LHCN-M2 (cell line): ENCODE results near the gene SLPI. TPM values are rescaled to one million over a fixed set of nuclear protein-coding genes. Genes with fewer than 3 reads are reported as not detected.

Source experiments
- DNase-seq: peaks from one replicate; pipeline ENCODE4 v3.0.0-alpha.2; 2012; ENCODE audit warnings: low read depth
- total RNA-seq: library from RNA; depleted of rRNA; stranded (reverse); fragments of >200 nt; gene quantifications from 2 replicates; pipeline ENCODE4 v1.2.3, GENCODE V29; 2014; rRNA removed

SLPI gene
- total RNA-seq, 1 experiment from 2014 or later, result not detected

DNA sequence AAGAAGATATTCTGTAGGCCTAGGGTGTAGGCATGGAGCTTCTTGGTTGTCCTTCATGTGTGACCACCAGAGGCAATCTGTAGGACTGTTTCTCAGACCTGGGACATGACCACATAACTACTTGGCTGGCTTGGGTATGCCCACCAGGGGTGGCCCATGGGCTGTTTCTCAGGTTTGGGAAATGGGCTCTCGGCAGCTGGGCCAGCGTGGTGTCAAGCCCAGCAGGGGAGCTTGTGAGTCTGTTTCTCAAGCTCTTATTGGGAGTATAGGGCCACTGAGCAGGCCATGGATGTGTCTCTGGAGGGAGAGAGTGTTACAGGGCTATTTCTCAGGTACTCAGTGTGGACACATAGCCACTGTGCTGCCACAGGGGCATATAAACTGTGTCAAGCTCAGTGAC lies 35.7 kb downstream of the SLPI start:
- no peak for DNase-seq

DNA sequence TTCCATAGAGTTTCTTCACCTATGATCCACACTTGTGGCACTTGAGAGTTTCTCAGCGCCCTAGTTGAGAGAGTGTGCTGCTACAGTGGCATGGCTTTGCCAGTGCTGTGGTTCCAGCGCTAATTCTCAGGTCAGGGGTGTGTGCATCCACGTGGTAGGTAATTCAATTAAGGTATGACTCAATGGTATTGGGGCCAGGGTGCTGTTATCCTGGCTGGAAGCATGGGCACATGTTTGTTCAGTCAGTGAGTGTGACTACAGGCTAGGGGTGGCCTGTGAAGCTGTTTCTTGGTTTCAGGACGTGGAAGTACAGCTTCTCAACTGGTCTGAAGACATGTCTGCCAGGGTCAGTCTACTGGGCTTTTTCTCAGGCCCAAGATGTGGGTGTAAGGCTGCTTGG lies 36.2 kb downstream of the SLPI start:
- no peak for DNase-seq

DNA sequence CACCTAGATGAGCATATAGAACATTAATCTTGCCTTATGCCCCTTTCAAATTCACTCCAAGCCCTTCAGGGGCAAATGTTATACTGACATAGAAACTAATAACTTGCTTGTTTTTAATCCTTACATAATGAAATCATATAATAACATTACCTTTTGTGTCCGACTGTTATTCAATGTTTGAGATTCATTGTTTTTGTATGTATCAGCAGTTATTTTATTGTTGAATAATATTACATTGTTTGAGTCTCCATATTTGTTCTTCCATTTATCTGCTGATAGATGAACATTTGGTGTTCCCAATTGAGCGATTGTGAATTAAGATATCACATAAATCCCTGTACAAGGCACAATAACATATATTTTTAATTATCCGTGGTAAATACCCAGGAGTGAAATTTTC lies 41.5 kb downstream of the SLPI start:
- DNase-seq, result no peak

DNA sequence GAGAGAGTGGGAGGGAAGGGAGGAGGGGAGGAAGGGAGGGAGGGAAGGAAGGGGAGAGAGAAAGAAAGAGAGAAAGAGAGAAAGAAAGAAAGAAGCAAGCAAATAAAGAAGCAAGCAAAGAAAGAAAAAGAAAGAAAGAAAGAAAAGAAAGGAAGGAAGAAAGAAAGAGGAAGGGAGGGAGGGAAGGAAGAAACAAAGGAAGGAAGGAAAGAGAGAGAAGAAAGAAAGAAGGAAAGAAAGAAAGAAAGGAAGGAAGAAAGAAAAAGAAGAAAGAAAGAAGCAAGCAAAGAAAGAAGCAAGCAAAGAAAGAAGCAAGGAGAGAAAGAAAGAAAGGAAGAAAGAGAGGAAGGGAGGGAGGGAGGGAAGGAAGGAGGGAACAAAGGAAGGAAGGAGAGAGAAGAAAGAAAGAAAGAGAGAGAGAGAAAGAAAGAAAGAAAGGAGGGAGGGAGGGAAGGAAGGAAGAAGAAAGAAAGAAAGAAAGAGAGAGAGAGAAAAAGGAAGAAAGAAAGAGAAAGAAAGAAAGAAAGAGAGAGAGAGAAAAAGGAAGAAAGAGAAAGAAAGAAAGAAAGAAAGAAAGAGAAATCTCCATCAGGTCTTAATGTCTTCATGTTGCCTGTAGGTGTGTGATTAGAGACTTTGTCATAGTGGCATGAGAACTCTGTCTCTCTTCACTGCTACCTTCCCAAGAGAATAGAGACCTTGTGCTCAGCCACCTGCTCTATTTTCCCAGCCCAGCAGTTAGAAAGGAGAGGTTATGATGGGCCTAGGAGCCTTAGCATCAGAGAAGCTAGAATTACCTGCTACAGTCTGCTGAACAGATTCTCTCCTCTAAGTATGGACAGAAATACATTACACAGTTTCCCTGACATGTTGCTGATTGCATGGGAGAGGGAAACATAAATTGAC lies 42.5 kb downstream of the SLPI start:
- no peak for DNase-seq

GRCh38 chr20:45209924-45210323 lies 44.4 kb downstream of the SLPI start:
- no peak for DNase-seq

DNA sequence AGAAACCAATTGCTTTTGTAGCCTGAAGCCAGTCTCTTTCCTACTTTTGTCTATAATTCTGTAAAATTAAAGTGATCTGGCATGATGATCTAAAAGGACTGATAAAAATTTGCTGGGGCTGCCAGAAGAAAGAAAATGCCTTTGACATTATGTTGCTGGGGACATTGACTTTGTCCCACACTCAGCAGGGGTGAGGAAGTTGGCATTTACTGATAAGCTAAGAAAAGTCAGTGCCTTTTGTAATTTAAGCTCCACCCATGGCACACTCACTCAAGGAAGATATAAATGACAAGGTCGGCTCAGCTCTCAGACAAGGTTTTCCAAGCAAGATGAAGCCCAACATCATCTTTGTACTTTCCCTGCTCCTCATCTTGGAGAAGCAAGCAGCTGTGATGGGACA lies 47.6 kb downstream of the SLPI start, which contains the start of gene SEMG1:
SEMG1 (plus strand) TSS at position 309 of the 400 bp plus-strand sequence; CDS start at position 330, 21 bp downstream.
- no peak for DNase-seq

Other genes with a start within 250 kb of the SLPI start
- gene KCNS1, start 153.4 kb downstream of the SLPI start, total RNA-seq, result not detected in 2 replicates
- gene WFDC5, start 139.4 kb downstream of the SLPI start, total RNA-seq, result not detected in 2 replicates
- not detected in 2 replicates for gene WFDC12, start 130.1 kb downstream of the SLPI start, total RNA-seq
- gene PI3, start 79.7 kb downstream of the SLPI start, total RNA-seq, result not detected in 2 replicates
- not detected in 2 replicates for gene SEMG1, start 47.5 kb downstream of the SLPI start, total RNA-seq
- not detected in 2 replicates for gene SEMG2, start 33.2 kb downstream of the SLPI start, total RNA-seq
- not detected in 2 replicates for gene RBPJL, start 52.3 kb upstream of the SLPI start, total RNA-seq
- 0.23 TPM in 1 of 2 replicates, not detected in the other for gene MATN4, start 53.7 kb upstream of the SLPI start, total RNA-seq
- 102 and 126 TPM in 2 replicates for gene SDC4, start 93.9 kb upstream of the SLPI start, total RNA-seq
- gene SYS1, start 108.6 kb upstream of the SLPI start, total RNA-seq, result 23.6 and 30.2 TPM in 2 replicates
- not detected in 2 replicates for gene TP53TG5, start 123.8 kb upstream of the SLPI start, total RNA-seq
- 0.29 and 1.3 TPM in 2 replicates for gene DBNDD2, start 153.7 kb upstream of the SLPI start, total RNA-seq
- gene PIGT, start 161.6 kb upstream of the SLPI start, total RNA-seq, result 104 and 118 TPM in 2 replicates
- not detected in 2 replicates for gene WFDC2, start 215.2 kb upstream of the SLPI start, total RNA-seq